Stromal cell of bone marrow (primary cell): ENCODE measurements around the gene CPLX1.
"Not testable (repeated sequence)": the region's sequence is repeated elsewhere in the genome, so short reads cannot be mapped to it uniquely, and the experiment has no call there.

Source experiments
- DNase-seq: peaks from one replicate; pipeline ENCODE4 v3.0.0-alpha.2; 2012; ENCODE audit warnings: low read depth

Gene CPLX1

DNA sequence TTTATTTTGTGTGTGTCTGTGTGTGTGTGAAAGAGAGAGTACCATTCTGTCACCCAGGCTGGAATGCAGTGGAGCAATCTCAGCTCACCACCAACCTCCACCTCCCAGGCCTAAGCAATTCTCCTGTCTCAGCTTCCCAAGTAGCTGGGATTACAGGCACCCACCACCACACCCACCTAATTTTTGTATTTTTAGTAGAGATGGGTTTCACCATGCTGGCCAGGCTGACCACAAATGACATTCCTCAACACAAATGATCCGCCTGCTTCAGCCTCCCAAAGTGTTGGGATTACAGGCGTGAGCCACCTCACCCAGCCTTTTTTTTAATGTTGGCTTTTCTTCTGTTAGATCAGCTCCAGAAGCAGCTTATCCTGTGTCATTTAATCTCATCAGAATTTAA, 50.4 kb downstream of the CPLX1 start:
- DNase-seq, result not testable (repeated sequence)

GRCh38 chr4:774419-775092, 51.4 kb downstream of the CPLX1 start:
- not testable (repeated sequence) for DNase-seq

DNA sequence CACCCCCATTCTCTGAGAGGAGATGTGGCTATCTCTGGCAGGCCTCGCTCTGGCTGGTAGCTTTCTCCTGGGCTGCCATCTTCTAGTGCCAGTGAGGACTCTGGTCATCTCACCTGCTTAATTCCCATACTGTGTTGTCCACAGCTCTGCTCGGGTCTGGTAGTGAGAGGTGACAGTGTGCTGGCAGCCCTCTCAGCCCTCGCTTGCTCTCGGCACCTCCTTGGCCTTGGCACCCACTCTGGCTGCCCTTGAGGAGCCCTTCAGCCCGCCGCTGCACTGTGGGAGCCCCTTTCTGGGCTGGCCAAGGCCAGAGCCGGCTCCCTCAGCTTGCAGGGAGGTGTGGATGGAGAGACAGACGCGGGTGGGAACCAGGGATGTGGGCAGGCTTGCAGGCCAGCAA, 52.7 kb downstream of the CPLX1 start:
- DNase-seq, result no peak

DNA sequence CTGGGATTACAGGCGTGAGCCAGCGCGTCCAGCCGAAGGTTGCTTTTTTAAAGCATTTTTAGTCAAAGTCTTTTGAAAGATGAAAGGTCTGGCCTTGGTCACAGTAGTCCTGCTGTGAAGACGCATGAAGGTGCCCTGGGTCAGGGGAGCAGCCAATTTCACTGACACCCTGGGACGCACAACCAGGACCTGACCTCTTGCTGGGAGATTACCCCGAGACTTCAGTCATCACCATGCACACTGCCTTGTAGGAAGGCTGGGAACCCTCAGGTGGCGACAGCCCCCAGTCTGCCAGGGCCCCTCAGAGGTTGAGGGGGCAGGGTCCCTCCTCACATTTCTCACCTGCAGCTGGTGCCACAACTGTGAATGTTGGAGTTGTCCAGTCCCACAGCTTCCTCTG, 53.2 kb downstream of the CPLX1 start:
- DNase-seq, result no peak

GRCh38 chr4:772118-772517, 53.8 kb downstream of the CPLX1 start:
- DNase-seq, result no peak

DNA sequence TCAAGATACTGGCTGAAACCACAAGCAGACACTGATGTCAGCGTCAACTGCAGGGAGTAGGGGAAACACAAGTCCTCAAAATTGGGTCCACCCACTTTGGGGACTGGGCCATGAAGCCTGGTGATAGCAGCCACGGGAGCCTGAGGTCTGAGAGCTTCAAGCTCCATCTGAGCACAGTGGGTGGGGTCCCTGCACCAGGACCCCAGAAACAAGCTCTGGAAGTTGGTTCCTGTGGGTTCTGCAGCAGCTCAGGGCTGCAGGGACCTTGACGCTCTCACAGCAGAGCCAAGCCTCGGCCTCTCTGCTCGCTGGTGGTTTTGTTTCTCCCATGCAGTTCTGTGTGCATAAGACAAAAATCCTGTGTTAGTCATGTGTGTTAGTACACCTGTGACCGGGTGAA, 54.5 kb downstream of the CPLX1 start:
- DNase-seq, result no peak

- DNase-seq, result no peak
These were observed 55.9 kb downstream of the CPLX1 start for GRCh38 chr4:770022-770421.

GRCh38 chr4:769511-769910, 56.4 kb downstream of the CPLX1 start:
- DNase-seq, result no peak

DNA sequence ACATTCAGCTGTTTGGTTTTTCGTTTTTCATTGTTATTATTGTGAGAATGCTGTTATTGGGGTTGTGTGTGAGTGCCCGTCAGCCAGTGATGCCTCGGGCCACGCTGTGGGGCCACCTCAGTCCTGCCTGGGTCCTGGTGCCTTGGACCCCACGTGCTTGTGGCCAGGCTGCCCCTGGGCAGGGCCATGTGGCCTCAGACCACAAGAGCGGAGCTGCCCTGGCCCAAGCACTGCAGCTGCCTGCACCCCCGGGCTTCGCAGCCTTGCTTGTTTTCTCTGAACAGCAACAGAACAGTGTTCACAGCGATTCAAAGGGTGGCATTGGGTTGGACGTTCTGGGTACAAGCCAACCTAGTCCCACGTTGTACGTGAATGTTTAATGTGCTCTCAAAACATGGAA, 56.9 kb downstream of the CPLX1 start:
- DNase-seq, result no peak

- no peak for DNase-seq
These were observed 57.9 kb downstream of the CPLX1 start for GRCh38 chr4:768076-768475.

DNA sequence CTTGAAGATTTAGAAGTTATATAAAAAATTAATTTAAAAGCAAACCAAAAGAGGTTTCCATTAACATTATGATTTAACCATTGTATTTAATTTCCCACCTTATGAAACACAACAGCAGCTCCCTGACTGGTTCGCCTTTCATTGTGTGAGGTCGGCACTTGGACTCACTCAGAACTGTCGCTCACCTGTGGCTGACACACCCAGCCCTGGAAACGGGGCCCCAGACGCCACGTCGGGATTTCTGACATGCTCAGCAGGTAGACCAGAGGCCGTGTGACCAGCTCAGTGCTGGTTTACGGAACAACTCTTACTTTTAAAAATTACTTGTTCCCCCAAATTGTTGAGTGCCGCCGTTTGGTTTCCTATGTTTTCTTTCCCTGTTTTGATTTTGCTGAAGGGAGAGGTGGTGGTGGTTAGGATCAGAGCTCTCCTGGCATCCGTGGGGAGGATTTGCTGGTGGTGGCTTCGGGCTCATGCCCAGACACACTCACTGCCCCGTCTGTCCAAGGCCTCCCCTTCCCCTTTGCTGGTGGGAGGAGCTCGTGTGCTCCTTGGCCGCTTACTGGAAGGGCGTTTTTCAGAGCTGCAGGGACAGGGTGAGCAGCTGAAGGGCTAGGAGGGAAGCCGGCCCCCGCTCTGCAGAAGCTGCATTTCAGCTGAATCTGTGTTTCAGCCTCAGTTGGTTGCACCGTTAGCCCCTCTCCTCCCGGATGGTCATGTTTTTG, 59.2 kb downstream of the CPLX1 start:
- no peak for DNase-seq

- no peak for DNase-seq
These were observed 59.8 kb downstream of the CPLX1 start for GRCh38 chr4:766152-766515.

- DNase-seq, result no peak
These were observed 61.3 kb downstream of the CPLX1 start for GRCh38 chr4:764405-765169.

DNA sequence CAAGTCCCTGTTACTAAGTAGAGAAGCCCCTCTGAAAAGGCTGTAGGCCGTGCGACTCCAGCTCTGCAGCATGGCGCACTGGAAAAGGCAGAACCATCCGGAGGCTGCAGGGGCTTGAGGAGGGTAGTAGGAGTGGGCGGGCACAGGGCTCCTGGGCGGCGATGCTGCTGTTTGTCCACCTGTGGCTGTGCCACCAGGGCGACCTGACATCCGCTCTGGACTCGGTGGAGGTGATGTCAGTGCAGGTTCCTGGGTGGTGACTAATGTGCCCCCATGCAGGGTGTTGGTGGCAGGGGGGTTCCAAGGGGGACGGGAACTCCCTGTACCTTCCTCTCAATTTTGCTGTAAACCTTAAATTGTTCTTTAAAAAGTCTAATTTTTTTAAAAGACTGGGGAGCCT, 62.0 kb downstream of the CPLX1 start:
- DNase-seq, result no peak

DNA sequence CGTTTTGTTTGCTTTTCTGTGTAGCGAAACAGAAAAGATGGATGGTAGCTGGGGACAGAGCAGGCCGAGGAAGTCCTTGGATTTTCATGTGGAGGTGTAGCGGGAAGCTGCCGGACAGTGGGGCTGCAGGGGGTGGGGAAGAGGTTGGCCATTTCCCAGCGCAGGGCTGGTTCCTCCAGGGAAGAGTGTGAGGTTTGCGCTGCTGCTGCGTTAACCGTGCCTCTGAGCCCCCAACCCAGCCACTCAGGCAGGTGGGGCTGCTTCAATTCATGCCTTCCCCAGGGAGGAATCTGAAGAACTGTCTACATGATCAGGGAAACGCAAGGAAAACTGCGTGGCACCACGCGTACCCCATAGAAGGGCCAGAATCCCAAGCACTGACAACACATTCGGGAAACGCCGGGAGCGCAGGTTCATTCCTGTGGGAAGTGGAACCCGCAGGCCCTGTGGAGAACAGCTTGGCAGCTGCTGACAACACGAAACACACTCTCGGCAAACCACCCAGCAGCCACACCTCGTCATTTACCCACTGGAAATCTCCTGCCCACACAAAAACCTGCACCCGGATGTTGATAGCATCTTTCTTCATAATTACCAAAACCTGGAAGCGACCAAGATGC, 62.6 kb downstream of the CPLX1 start:
- no peak for DNase-seq

GRCh38 chr4:762211-763190, 63.4 kb downstream of the CPLX1 start:
- no peak for DNase-seq

- DNase-seq, result no peak
These were observed 64.2 kb downstream of the CPLX1 start for GRCh38 chr4:761739-762138.

- DNase-seq, result no peak
These were observed 64.8 kb downstream of the CPLX1 start for GRCh38 chr4:761086-761485.

DNA sequence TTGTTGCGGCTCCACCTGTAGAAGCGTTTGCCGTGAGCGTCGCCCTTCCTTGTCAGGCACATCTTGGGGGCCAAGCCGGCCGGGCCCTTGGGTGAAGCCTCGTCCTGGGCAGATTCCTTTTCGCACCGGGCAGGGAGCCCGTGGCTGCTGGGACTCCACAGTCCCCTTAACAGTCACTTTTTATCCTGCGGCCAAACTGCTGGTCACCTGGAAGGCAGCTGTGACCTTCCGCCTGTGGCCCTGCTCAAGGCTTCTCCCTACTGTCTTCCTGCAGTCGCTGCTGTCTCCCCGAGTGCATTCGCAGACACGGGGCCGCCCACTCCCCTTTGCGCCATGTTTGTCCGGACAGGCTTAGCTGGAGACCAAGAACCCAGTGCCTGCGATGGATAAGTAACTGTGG, 65.3 kb downstream of the CPLX1 start:
- DNase-seq, result no peak

DNA sequence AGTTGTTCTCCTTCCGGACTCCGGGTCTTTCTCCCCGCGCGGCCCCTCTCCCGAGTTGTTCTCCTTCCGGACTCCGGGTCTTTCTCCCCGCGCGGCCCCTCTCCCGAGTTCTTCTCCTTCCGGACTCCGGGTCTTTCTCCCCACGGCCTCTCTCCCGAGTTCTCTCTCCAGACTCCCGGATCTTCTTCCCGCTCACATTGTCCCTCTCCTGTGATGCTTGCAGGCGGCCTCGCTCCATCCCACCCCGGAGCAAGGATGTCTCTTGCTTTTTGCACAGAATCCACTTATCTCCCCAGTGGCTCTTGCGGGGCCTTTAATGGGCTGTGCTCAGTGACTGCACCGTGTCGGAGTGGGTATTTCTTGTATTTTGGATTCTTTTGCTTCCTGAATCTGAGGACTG, 66.1 kb downstream of the CPLX1 start:
- not testable (repeated sequence) for DNase-seq

GRCh38 chr4:757111-757510, 68.8 kb downstream of the CPLX1 start:
- DNase-seq, result no peak
